ENCODE measurements around the gene STK33.
A peak's percentile ranks its signal among the peaks of the same experiment; 100 is the strongest.

Gene STK33

DNA sequence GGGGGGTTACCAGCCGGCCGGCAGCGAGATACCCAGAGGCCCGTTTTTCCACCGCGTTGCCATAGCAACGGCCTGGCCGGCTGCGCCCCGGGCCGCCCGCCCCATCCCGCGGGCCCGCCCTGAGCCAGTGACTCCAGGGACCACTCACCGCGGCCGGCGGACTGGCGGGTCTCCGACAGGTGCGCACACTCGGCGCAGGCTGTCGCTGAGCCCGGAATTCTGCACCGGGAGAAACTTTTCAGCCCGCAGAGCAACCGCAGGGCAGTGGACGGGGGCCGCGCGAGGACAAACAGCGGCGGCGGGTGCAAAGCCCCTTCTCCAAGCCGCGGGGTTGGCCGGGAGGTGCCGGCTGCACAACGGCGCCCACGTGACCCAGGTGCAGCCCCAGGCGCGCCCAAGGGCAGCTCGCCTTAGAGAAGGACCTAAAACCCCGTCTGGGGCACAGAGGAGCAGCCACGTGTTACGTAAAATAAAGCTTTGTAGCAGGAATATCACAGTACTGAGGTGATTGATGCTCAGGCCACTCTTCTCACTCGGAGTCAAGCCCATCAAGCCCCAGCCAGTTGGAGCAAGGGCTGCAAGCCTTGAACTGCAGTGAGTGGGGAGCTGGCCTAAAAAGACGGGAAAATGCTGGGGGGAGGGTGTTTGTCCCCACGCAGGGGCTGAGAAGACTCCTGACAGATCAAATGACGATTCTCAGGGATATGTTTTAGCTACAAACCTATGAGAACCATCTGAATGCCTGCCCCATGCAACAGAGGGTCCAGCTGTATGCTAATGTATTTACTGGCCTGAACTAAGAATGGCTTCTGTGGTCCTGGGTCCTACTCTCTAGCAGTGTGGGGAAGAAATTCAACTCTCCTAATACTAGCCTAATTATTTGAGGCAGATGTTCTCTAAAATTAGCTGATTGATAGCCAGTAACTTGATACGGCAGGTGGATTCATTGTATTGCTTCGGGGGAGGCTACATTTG lies at the start of gene STK33:
Gene STK33, minus strand, starts transcription at position 294 of the 975 bp plus-strand sequence. CDS start 119,323 bp downstream, outside the sequence.
- in situ Hi-C loops (cut with MboI; ENCODE audit: low pct_unique_long_range_greater_than_20kb, low sequenced_read_pairs): no loop called here

DNA sequence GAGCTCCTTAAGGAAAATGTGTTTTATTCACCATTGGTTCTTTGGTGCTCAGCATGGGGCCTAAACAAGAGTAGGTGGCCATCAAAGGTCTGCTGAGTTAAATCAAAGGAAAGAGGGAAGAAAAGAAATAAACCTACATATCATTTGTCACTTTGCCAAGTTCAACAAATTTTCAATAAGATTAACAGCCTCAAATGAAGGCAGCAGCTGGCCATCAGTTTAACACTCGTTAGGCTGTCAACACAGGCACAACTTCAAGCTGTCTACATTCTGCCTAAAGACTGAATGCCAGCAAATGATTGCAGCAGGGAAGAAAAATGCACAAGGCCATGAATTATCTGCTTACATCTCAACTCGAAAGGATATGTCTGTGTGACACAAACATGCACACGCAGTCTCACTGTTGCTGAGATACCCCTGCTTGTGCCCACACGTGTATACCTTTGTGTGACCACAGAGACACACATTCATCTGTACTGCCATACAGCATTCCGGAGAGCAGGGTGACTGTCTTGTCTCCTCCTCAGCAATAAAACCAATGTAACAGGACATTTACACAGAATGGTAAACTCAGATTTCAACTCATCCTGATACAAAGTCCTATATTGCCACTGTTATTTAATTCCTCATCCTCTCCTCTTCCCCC lies 48.3 kb upstream of the STK33 start:
- no peak for DNase-seq
- in situ Hi-C loops (cut with MboI; ENCODE audit: low pct_unique_long_range_greater_than_20kb, low sequenced_read_pairs): no loop called here

More for the DNA sequence above, at the start of gene STK33:
- peak; percentile 10 for DNase-seq

DNA sequence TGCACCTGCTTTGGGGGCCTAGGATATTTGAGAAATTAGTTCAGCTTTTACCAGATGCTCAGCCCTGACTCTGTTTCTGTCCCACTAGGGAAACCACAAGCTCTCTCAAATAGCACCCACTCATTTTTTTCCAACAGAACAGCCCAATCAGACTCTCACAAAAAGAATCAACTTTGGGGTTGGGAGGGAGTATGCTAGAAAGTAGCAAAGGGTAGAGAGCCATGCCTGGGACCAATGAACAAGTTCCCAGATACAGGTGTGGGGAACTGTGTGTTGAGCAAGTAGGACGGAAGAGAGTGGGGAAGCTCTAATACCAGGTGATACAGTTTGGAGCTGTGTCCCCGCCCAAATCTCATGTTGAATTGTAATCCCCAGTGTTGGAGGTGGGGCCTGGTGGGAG lies 47.3 kb upstream of the STK33 start:
- in situ Hi-C loops (cut with MboI; ENCODE audit: low pct_unique_long_range_greater_than_20kb, low sequenced_read_pairs): no loop called here
- no peak for DNase-seq

DNA sequence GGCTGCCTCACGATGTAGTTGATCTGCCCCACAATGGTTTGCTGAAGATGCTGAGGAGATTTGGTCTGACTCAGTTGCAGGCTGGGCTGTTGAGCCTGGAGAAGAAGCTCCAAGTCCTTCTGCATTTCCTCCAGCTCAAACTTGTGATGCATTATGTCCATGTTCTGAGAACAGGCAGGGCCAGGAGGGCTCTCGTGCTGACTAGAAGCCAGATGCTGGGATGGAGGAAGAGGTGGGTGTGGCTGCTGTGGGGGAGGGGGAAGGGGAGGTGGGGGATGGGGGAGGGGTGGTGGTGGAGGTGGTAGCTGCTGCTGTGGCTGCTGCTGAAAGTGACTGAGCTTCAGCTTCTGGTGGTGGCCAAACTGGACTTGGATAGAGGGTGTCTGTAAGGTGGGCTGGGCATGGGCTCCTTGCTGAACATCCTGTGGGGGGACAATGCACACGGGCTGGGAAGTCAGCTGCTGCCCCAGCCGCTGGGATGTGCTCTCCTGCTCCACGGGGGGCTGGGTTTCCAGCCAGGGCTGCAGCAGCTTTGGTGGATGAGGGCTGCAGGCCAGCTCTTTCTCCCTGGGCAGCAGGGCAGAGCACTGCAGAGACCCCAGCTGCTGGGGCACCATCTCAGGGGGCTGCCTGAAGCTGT lies 46.4 kb upstream of the STK33 start:
- in situ Hi-C loops (cut with MboI; ENCODE audit: low pct_unique_long_range_greater_than_20kb, low sequenced_read_pairs): no loop called here
- DNase-seq: no peak

DNA sequence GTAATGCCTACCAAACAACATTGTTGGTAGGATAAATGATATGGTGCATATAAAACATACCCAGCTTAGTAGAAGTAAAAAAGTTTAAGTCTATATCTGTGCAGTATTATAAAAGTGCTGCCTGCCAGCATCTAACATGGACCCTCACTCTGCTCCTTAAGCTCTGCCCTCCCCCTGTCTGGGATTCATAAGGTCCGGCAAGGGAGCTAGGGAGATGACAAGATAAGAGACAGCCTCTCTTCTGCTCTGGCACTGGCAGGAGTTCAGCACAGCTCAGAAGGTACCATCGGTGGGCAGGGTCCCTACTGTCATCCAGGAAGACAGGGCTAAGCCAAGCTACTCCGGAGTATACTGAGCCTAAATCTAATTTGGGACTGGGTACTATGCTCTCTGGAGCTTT lies 45.6 kb upstream of the STK33 start:
- in situ Hi-C loops (cut with MboI; ENCODE audit: low pct_unique_long_range_greater_than_20kb, low sequenced_read_pairs): no loop called here
- DNase-seq: no peak

DNA sequence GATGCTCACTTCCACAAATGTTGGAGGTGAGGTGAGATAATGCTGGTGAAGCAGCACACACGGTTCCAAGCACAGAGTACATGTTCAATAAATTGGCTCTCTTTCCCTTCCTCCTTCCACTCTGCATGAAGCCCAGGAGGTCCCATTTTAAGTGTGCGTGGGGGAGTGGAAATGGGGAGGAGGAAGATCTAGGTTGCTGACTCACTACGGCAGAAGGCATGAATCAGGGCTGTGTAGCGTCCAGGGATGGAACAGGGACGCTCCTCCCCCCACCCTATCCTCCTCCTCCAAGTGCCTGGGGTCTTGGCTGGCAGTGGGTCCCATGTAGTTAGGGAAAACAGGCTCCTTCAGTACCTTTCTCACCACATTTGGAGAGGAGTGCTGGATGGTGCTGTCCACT lies 44.3 kb upstream of the STK33 start:
- in situ Hi-C loops (cut with MboI; ENCODE audit: low pct_unique_long_range_greater_than_20kb, low sequenced_read_pairs): no loop called here
- DNase-seq: peak; percentile 4

DNA sequence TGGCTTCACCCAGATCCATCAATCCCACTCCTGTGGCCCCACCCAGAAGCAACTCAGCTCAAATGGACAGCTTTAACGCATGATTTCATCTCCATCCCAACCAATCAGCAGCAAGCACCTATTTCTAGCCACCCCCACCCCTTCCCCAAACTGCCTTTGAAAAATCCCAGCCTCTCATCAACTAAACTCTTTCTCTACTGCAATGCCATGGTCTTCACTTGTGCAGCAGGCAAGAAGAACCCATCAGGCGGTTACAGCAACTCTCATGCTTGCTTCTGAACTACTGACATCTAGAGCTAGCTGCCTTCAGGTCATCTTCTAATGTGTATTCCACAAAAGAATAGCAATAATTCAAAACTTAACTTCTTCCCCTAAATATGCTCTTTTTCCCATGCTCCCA lies 42.1 kb upstream of the STK33 start:
- DNase-seq: no peak
- in situ Hi-C loops (cut with MboI; ENCODE audit: low pct_unique_long_range_greater_than_20kb, low sequenced_read_pairs): no loop called here

DNA sequence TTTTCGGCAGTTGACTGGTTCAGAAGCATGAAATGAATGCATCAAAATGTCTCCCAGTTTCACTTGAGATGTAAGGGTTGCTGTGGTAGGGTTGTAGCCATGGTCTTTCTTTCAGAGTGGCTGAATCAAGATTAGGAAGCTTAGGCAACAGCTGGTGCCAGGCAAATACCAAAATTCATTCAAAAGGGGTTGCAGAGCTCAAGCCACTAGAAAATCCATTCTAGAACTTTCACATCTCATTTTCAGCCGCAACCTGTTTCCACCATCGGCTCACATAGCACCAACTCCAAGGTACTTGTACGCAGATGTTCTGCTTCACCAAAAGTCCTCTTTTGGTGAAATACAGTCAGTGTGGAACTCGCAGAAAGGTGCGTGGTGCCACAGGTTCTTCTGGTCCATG lies 40.5 kb upstream of the STK33 start:
- in situ Hi-C loops (cut with MboI; ENCODE audit: low pct_unique_long_range_greater_than_20kb, low sequenced_read_pairs): no loop called here
- DNase-seq: no peak

DNA sequence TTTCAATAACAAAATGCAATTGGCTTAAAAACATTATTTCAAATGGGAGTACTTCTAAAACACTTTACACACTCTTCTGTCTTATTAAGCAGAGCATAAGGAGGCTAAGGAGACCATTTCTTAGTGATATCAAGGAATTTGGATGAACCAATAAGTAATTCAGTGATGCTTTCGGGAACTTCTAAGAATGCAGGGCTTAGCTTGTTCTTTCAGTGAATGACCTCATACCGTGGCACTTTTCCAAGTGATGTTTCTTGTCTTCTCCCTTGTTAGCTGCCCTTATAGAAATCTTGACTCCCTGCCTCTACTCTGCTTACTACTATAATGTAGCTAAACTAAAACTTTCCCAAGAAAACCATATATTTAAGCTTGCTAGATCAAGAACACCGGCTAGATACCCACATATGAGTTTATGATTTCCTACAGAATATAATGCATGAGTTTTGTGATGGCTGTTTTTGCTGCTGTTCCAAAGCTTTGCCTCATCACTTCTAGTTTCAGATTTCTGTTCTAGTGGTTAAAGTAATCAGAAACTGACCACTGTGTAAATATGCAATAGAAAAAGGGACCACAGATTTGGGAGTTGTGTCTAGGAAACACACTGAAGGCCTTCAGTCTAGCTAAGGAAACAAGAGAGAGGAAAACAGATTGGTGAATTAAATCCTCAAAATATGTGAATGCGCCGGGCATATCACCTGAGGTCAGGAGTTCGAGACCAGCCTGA lies 37.5 kb upstream of the STK33 start:
- DNase-seq: no peak
- in situ Hi-C loops (cut with MboI; ENCODE audit: low pct_unique_long_range_greater_than_20kb, low sequenced_read_pairs): no loop called here

DNA sequence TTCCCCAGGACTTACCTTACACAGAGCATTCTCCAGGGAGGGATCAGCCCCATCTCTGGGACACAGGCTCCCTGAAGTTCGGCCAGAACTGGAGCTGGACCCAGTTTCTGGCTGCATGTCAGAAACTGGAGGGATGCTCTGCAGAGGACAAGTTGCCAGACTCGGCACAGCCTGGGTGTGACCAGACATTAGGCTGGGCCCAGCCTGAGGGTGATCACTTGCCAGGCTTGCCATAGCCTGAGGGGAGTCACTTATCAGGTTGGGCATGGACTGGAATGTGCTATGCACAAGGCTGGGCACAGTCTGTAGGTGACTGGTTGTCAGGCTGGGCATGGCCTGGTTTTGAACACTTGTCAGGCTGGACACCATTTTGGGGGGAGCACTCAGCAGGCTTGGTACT lies 30.7 kb upstream of the STK33 start:
- DNase-seq: no peak
- in situ Hi-C loops (cut with MboI; ENCODE audit: low pct_unique_long_range_greater_than_20kb, low sequenced_read_pairs): no loop called here

DNA sequence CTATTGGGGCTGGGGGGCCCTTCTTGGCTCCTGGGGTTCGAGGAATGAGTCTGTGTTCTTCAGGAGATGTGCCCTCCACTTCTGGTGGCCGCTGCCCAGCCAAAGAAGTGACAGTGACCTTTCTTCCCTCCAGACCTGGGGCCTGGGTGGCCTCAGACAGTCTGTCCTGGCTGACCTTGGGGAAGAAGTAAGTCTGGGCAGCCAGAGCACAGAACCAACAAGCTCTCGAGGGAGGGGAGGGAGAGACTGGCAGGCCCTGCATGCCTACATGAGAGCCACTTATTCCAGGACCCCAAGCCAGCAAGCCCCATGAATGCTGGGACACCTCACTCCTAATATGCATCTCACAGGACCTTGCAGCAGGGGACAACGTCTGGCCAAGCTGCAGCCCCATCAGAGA lies 27.1 kb upstream of the STK33 start:
- in situ Hi-C loops (cut with MboI; ENCODE audit: low pct_unique_long_range_greater_than_20kb, low sequenced_read_pairs): no loop called here
- no peak for DNase-seq

DNA sequence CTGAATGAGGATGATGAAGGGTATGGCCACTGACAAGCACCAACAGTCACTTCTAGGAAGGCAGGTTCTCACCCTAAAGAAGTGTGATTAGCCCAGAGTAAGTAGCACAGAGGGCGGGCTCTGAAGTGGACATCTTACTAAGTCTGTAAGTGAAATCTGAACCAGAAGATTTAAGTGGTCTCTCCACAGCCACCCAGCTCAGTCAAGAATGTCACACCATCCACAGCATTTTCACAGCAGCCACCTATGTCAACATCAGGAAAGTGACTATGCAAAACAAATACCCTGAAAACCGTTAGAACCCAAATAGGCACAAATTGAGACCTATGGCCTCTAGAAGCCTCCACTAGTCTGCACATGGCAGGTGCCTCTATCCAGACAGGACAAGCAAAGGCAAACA lies 23.0 kb upstream of the STK33 start:
- DNase-seq: no peak
- in situ Hi-C loops (cut with MboI; ENCODE audit: low pct_unique_long_range_greater_than_20kb, low sequenced_read_pairs): no loop called here

DNA sequence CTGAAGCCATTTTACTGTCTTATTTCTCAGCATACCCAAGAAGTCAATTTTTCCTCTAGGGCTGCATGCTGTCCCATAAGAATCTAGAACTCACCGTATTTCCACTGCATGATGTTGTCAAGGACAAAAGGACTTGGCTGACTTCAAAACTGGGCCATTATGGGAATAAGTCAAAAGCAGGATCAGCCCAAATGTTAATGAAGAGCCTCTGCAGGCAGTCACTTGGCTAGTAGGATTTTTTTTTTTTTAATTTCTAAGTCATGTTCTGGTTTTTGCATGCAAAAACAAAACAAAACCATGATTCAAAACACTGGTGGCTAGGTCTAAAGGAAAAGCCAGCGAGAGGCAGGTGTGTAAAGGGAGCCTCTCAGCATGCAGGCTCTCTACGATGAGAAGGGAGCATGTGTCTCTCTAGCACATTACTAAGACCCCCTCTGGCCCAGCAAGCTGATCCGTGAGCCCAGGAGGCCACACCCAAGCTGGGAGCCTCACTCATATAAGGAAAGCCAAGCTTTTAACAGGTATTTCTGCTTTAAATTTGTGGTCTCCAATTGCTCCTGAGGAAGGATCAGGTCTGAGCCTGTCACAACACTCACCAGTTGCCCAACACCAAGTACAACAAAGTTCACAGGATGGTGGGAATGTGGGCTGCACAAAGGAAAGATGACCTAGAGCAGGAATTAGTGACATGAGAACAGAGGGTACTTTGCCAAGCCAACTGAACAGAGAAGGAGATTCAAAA lies 21.4 kb upstream of the STK33 start:
- in situ Hi-C loops (cut with MboI; ENCODE audit: low pct_unique_long_range_greater_than_20kb, low sequenced_read_pairs): no loop called here
- no peak for DNase-seq

DNA sequence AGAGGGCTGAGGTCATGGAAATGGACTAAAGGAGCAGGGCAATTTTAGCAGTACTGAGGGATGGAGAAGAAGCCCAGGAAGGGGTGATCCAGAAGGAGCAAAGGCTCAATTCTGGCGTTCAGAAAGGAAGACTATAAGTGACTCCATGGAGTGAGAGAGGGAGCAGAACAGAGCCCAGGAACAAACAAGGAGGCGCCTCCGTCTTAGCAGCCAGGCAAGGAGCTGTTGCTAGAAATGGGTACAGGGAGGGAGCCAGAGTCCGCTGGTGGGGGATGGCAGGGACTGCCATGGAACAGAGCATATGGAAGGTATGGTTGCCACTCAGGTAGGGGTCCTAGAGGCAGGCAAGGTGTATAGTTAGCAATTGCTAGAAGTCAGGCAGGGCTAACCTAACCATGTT lies 20.5 kb upstream of the STK33 start:
- in situ Hi-C loops (cut with MboI; ENCODE audit: low pct_unique_long_range_greater_than_20kb, low sequenced_read_pairs): no loop called here
- no peak for DNase-seq

DNA sequence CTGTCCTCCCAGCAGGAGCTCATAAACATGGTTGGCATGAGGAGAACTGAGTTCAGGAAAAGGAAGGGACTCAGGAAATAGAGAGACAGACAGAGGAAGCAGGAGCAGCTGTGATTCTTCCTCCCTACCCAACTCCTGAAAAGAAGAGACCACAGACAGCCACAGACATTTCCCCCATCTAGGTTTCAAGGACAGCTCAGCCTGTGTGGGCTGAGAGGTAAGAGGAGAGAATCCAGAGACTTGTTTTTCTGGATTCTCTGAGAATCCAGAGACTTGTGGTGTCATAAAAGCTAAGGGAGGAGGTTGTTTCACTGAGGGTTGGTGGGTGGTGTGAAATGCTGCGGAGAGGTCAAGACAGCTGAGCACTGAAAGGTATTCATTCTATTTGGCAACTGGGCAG lies 19.0 kb upstream of the STK33 start:
- peak; percentile 38 for DNase-seq
- in situ Hi-C loops (cut with MboI; ENCODE audit: low pct_unique_long_range_greater_than_20kb, low sequenced_read_pairs): no loop called here

DNA sequence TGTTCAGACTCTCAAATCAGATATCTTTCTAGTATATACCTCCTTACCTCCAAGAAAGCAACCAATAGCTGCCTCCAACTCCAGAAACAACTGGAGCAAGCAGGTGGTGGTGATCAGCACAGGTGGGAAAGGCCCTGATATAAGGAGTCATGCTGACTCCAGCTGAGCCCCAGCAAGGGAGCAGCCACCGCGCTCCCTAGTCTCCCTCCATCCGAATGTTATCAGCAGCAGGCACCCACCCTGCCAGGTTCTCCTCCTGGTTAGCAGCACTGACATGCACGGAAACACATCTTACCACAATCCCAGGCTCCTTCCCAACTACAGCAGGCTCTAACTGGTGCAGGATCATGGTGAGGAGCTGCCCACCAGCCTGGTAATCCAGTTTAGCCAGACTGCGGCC lies 18.5 kb upstream of the STK33 start:
- no peak for DNase-seq
- in situ Hi-C loops (cut with MboI; ENCODE audit: low pct_unique_long_range_greater_than_20kb, low sequenced_read_pairs): no loop called here

DNA sequence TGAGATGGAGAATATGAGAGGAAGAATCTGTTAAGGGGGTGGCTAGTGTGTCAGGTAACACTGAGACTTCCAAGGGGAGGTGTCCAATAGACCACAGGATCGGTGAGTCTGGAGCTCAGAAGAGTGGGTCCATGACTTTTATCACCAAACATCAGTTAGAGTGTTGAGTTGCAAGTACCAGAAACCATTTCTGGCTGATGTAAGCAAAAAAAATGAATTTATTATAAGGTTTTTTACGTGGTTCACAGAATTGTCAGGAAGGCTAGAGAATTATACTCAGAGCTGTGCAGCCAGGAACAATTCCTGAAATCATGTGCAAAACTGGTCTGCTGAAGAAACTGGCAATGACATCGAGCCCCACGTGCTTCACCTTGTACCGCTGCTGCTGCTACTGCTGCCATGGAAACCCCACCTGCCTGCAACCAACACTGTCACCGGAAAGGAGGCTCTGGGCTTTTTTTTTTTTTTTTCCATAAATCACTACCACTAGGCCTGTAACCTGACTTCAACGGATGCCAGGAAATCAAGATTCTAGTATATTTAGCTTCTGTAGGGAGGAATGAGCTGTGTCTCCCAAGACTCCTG lies 16.6 kb upstream of the STK33 start:
- in situ Hi-C loops (cut with MboI; ENCODE audit: low pct_unique_long_range_greater_than_20kb, low sequenced_read_pairs): no loop called here
- no peak for DNase-seq

DNA sequence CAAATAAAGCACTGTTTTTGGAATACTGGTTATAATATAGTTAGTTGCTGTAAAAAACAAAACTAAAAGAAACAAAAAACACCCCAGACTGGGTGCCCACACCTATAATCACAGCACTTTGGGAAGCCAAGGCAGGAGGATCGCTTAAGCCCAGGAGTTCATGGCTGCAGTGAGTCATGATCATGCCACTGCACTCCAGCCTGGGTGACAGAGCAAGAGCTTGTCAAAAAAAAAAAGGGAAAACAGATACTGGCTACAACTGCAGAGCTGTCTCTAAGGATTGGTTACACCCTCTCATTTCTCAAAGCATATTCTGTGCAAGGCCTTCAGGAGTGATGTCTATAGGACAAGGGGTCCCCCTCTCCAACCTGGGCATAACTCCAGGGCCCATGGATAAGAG lies 14.6 kb upstream of the STK33 start:
- in situ Hi-C loops (cut with MboI; ENCODE audit: low pct_unique_long_range_greater_than_20kb, low sequenced_read_pairs): no loop called here
- no peak for DNase-seq

All from KBM-7 (cell line).